ENCODE results near the gene PRPF40A.

PRPF40A gene

DNA sequence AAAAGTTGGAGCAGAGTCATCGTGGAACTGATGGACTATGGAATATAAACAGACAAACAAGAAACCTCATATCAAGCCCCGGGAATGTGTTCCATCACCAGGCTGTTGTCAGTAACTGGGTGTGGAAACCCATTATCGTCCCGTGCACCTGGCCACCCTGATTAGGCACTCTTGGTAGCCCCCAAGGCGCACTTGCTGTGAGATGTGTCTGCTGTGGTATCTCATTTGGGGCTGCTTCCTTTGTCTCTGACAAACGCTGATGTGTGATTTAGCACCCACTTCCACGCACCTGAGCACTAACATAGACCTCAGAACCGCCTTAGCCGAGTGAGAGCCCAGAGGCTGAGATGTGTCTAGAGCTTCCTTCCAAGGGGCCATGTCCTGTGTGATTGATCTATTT is 96.3 kb downstream of the PRPF40A start:
- TF ChIP-seq, protein P1, sequence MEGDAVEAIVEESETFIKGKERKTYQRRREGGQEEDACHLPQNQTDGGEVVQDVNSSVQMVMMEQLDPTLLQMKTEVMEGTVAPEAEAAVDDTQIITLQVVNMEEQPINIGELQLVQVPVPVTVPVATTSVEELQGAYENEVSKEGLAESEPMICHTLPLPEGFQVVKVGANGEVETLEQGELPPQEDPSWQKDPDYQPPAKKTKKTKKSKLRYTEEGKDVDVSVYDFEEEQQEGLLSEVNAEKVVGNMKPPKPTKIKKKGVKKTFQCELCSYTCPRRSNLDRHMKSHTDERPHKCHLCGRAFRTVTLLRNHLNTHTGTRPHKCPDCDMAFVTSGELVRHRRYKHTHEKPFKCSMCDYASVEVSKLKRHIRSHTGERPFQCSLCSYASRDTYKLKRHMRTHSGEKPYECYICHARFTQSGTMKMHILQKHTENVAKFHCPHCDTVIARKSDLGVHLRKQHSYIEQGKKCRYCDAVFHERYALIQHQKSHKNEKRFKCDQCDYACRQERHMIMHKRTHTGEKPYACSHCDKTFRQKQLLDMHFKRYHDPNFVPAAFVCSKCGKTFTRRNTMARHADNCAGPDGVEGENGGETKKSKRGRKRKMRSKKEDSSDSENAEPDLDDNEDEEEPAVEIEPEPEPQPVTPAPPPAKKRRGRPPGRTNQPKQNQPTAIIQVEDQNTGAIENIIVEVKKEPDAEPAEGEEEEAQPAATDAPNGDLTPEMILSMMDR (IDR thresholded peaks at IDR 0.05): no peak

DNA sequence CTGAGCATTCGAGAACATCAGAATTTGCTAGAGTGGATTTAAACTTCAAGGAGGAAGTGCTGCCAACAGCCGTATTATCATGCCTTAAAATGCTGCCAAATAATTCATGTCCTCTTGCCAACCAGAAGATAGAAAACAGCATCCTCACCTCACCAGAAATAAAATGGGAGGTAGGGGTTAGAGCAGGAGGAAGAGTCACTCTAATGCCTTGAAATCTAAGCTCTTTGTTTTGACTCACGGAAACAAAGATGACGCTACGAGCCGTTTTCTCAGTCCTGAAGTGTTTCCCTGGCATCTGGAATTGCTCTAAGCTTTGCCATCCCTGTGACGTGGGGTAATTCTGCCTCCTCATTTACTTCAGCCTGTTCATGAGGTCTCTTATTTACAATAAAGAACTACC is 97.1 kb downstream of the PRPF40A start:
- TF ChIP-seq, protein P1 (IDR thresholded peaks at IDR 0.05): no peak

DNA sequence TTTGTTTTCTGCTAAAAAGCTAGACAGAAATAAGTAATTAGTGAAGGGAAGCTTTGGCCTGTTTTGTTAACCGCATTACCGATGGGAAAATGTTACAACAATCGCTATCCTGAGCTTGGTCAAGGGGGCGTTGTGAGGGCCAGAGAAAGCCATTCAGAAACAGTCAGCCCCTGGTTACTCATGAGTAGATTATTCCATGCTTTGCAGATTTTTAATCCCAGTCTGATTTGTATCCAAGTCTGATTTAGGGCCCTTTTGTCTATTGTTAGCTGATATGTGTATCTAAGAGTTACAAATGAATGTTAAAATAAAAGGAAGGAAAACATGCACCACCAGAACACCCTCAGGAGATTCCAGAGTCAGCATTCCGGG is 99.1 kb downstream of the PRPF40A start:
- TF ChIP-seq, protein P1 (IDR thresholded peaks at IDR 0.05): no peak

DNA sequence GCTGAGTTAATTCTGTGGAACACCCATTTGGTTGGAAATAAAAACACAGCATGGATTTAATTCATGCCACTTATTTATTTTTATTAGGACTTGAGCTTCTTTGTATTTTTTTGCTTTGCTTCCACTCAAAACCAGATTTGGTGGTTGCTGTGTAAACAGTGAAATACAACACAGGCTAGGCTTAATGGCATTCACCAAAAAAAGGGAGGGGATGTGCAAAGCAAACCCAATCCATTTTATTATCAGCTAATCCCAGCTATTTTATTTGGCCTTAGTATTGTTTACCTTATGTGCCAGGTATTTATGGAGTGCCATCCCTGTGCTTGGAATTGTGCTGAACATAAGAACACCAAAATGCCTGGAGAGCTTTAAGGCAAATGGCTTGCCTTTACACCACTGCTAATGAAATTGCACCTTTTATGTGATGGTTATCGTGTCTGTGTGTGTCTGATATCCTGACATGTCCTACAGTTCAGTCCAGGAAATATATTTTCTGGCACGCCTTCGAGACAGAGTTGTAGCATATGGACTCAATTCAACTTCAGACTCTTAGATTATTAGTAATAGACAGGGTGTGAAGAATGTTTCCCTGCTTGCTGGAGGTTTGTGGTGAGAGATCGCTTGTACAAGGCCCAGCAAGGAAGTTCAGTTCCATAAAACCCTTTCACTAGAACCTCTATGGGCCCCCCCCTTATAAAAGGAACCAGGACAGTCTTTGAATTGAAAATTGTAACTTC is 99.6 kb downstream of the PRPF40A start:
- TF ChIP-seq, protein P1 (IDR thresholded peaks at IDR 0.05): no peak

DNA sequence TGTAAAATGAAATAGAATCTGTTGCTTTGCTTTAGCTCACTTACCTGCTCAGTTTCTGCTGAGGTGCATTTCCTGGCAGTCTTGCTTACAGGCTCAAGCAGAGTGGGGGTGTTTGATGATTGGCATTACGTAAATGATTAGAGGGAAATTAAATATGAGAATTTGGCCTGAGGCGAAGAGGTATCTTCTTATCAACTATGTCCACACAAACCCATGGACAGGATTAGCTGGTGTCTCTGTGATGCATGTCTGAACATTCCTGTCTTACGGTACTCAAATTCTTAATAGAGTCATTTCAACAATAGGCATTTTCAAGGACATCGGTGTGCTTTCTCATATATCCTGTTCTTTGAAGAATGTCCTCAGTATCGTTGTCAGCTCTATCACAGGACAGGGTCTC is 102.1 kb downstream of the PRPF40A start:
- TF ChIP-seq, protein P1 (IDR thresholded peaks at IDR 0.05): no peak

DNA sequence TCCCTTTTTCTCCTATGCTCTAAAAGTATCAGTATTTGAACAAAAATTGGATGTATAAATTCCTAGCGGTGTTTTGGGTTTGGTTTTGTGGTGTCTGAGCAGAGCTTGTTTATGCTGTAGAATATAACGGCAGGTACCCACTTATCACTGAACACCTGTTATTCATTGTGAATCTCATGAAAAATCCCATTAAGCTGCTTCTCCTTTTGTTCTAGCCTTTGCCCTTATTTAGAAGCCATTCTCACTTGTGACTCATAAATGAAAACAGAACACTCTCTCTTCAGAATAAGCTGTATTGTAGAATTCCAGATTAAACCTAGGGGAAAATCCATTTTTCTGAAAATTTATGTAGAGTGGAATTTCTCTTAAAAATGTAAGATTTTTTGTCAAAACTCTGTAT is 104.0 kb downstream of the PRPF40A start:
- TF ChIP-seq, protein P1 (IDR thresholded peaks at IDR 0.05): no peak

DNA sequence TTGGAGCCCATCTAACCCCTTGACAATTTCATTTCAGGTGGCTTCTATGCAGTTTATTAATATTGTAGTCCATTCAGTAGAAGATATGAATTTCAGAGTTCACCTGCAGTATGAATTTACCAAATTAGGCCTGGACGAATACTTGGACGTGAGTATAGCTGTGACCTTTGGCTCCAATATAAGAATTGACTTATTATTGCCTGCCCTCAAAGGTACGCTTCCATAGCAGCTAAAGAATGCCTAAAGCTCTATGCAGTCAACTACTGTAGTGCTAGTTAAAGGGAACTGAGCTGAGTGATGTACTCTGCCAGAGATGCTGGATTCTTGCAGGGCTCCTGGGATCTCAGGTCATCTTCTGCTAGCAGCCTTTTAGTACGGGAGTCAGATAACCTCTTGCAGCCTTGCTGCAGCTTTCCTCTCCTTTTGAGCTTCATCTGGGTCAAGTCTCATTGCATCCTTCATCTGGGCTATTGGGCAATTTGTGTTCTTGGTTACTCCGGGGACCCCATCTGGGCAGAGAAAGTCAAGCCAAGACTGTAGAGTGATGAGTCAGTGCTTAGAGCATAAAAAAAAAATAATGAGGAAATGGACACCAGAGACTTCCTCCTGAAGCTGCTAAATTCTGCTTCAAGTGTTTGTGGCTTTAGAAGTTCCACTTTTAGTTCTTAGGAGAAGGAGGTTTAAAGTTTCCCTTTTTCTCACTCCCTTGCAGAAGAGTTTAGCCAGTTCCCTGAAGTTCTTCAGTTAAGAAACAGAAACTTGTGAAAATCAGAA is 105.6 kb downstream of the PRPF40A start:
- TF ChIP-seq, protein P1 (IDR thresholded peaks at IDR 0.05): no peak
